H9 (cell line): Measurements from ENCODE around the gene FAAH. TPM values are rescaled to one million over a fixed set of nuclear protein-coding genes. Genes with fewer than 3 reads are reported as not detected.

ENCODE experiments used
- DNase-seq: peaks from one replicate; pipeline ENCODE4 v3.0.0-alpha.2; 2017
- H2AFZ ChIP-seq: one replicate; pipeline ENCODE4 v1.6.1; 2013; ENCODE audit warnings: mild to moderate bottlenecking, low read length, control low read depth, moderate library complexity
- H2AK5ac ChIP-seq: 2 replicates; pipeline ENCODE4 v1.6.1; 2013; ENCODE audit warnings: low read length, control low read depth, mixed read lengths; ENCODE audit not compliant: insufficient read length
- H2BK120ac ChIP-seq: one replicate; pipeline ENCODE4 v1.6.1; 2013; ENCODE audit warnings: low read depth, mild to moderate bottlenecking, low read length, control low read depth, inconsistent platforms; ENCODE audit not compliant: poor library complexity, severe bottlenecking
- H2BK12ac ChIP-seq: 2 replicates; pipeline ENCODE4 v1.6.1; 2013; ENCODE audit warnings: low read length, control low read depth, mixed read lengths, low read depth; ENCODE audit not compliant: insufficient read length
- H2BK15ac ChIP-seq: 2 replicates; pipeline ENCODE4 v1.6.1; 2013; ENCODE audit warnings: low read depth, low read length, control low read depth
- H2BK20ac ChIP-seq: one replicate; pipeline ENCODE4 v1.6.1; 2013; ENCODE audit warnings: low read depth, mild to moderate bottlenecking, low read length, control low read depth, inconsistent platforms; ENCODE audit not compliant: poor library complexity, severe bottlenecking
- H2BK5ac ChIP-seq: 2 replicates; pipeline ENCODE4 v1.6.1; 2013; ENCODE audit warnings: low read length, control low read depth, mixed read lengths; ENCODE audit not compliant: insufficient read length
- H3K14ac ChIP-seq: 2 replicates; pipeline ENCODE4 v1.6.1; 2013; ENCODE audit warnings: low read length, control low read depth; ENCODE audit not compliant: insufficient read depth
- H3K18ac ChIP-seq: 2 replicates; pipeline ENCODE4 v1.6.1; 2013; ENCODE audit warnings: low read depth, mild to moderate bottlenecking, mixed read lengths, low read length, control low read depth; ENCODE audit not compliant: insufficient read length
- H3K23ac ChIP-seq: 2 replicates; pipeline ENCODE4 v1.6.1; 2013; ENCODE audit warnings: low read length, control low read depth, mixed read lengths, low read depth; ENCODE audit not compliant: insufficient read length
- H3K23me2 ChIP-seq: 2 replicates; pipeline ENCODE4 v1.6.1; 2013; ENCODE audit warnings: low read depth, mild to moderate bottlenecking, mixed read lengths, low read length, control low read depth; ENCODE audit not compliant: insufficient read length, poor library complexity, severe bottlenecking
- H3K27ac ChIP-seq: 2 replicates; pipeline ENCODE4 v1.5.1; 2013; ENCODE audit warnings: low read length, control low read depth, mixed read lengths, low read depth; ENCODE audit not compliant: insufficient read length
- H3K27me3 ChIP-seq: 2 replicates; pipeline ENCODE4 v1.6.1; 2013; ENCODE audit warnings: low read length, control low read depth, inconsistent platforms; ENCODE audit not compliant: insufficient read depth
- H3K4ac ChIP-seq: 2 replicates; pipeline ENCODE4 v1.6.1; 2013; ENCODE audit warnings: low read depth, mild to moderate bottlenecking, control low read depth, inconsistent platforms, low read length, moderate library complexity
- H3K4me1 ChIP-seq: 2 replicates; pipeline ENCODE4 v1.6.1; 2013; ENCODE audit warnings: low read length, control low read depth, inconsistent platforms; ENCODE audit not compliant: insufficient read depth
- H3K4me2 ChIP-seq: 2 replicates; pipeline ENCODE4 v1.6.1; 2013; ENCODE audit warnings: low read length, control low read depth, mixed read lengths; ENCODE audit not compliant: insufficient read length, insufficient read depth
- H3K56ac ChIP-seq: 2 replicates; pipeline ENCODE4 v1.6.1; 2013; ENCODE audit warnings: low read depth, mild to moderate bottlenecking, mixed read lengths, low read length, control low read depth; ENCODE audit not compliant: insufficient read length
- H3K79me1 ChIP-seq: 2 replicates; pipeline ENCODE4 v1.6.1; 2013; ENCODE audit warnings: low read depth, mild to moderate bottlenecking, moderate library complexity, low read length, control low read depth, inconsistent platforms; ENCODE audit not compliant: insufficient read depth, poor library complexity, severe bottlenecking
- H3K79me2 ChIP-seq: 2 replicates; pipeline ENCODE4 v1.6.1; 2013; ENCODE audit warnings: low read length, control low read depth, inconsistent platforms; ENCODE audit not compliant: insufficient read depth
- H3K9ac ChIP-seq: 2 replicates; pipeline ENCODE4 v1.6.1; 2013; ENCODE audit warnings: low read length, control low read depth, mixed read lengths; ENCODE audit not compliant: insufficient read length; ENCODE audit errors: extremely low read depth
- H3K9me3 ChIP-seq: one replicate; pipeline ENCODE4 v1.6.1; 2013; ENCODE audit warnings: low read depth, low read length, inconsistent platforms; ENCODE audit not compliant: control insufficient read depth
- H3T11ph ChIP-seq: one replicate; pipeline ENCODE4 v1.6.1; 2013; ENCODE audit warnings: mild to moderate bottlenecking, low read length, control low read depth, inconsistent platforms
- H4K20me1 ChIP-seq: one replicate; pipeline ENCODE4 v1.6.1; 2013; ENCODE audit not compliant: control insufficient read depth, insufficient read length, insufficient read depth
- H4K5ac ChIP-seq: 2 replicates; pipeline ENCODE4 v1.6.1; 2013; ENCODE audit warnings: low read depth, mild to moderate bottlenecking, mixed read lengths, low read length, control low read depth; ENCODE audit not compliant: insufficient read length
- H4K8ac ChIP-seq: replicated peaks from 2 replicates; pipeline ENCODE4 v1.6.1; 2013; ENCODE audit warnings: low read length, control low read depth, mixed read lengths, low read depth; ENCODE audit not compliant: insufficient read length
- H4K91ac ChIP-seq: 2 replicates; pipeline ENCODE4 v1.6.1; 2013; ENCODE audit warnings: low read depth, mild to moderate bottlenecking, moderate library complexity, mixed read lengths, low read length, control low read depth; ENCODE audit not compliant: insufficient read length
- H3K27ac Mint-ChIP-seq, 3 experiments: 2 replicates in 2 of 3; 3 replicates in 1 of 3; pipeline ENCODE4 v1.8.0; 2020 to 2021; ENCODE audit warnings: mixed read lengths in 3 of 3, mild to moderate bottlenecking in 1 of 3, moderate library complexity in 1 of 3
- H3K27me3 Mint-ChIP-seq: 2 replicates; pipeline ENCODE4 v1.8.0; 2021; ENCODE audit warnings: low read depth, mild to moderate bottlenecking, moderate library complexity, mixed read lengths
- H3K36me3 Mint-ChIP-seq, 3 experiments: 2 replicates in 2 of 3; 3 replicates in 1 of 3; pipeline ENCODE4 v1.8.0; 2020 to 2021; ENCODE audit warnings: low read depth in 3 of 3, mixed read lengths in 3 of 3; ENCODE audit not compliant: insufficient read depth in 1 of 3
- H3K4me1 Mint-ChIP-seq, 2 experiments: 2 replicates each; pipeline ENCODE4 v1.8.0; 2020; ENCODE audit warnings: mixed read lengths in 2 of 2
- H3K4me3 Mint-ChIP-seq, 2 experiments: 2 replicates in 1 of 2; 3 replicates in 1 of 2; pipeline ENCODE4 v1.8.0; 2020 to 2021; ENCODE audit warnings: mild to moderate bottlenecking in 2 of 2, mixed read lengths in 2 of 2, moderate library complexity in 1 of 2
- H3K9me3 Mint-ChIP-seq, 2 experiments: 2 replicates in 1 of 2; 3 replicates in 1 of 2; pipeline ENCODE4 v1.8.0; 2020; ENCODE audit warnings: mild to moderate bottlenecking in 2 of 2, mixed read lengths in 2 of 2, moderate library complexity in 1 of 2
- WGBS: extraction: QIAGEN DNeasy Blood & Tissue Kit; methylation state at CpG from one replicate; pipeline ENCODE4 v1.1.7; 2013; ENCODE audit warnings: missing lambda C conversion rate, low lambda C conversion rate, mixed read lengths; ENCODE audit not compliant: insufficient read length; ENCODE audit errors: extremely low coverage; 5-methylcytosine and 5-hydroxymethylcytosine counted together
- total RNA-seq: library from RNA; stranded (reverse); gene quantifications from 2 replicates; pipeline ENCODE4 v1.2.1, GENCODE V29; 2021
- TF ChIP-seq, protein P1 (sequence below): fragments of 200-600 bp; sonication (generic); conservative IDR thresholded peaks from 3 replicates; pipeline ENCODE4 v1.8.0; 2021; ENCODE audit warnings: antibody characterized with exemption, mild to moderate bottlenecking

FAAH gene
- total RNA-seq, 1 experiment from 2014 or later = 18.9 TPM

DNA sequence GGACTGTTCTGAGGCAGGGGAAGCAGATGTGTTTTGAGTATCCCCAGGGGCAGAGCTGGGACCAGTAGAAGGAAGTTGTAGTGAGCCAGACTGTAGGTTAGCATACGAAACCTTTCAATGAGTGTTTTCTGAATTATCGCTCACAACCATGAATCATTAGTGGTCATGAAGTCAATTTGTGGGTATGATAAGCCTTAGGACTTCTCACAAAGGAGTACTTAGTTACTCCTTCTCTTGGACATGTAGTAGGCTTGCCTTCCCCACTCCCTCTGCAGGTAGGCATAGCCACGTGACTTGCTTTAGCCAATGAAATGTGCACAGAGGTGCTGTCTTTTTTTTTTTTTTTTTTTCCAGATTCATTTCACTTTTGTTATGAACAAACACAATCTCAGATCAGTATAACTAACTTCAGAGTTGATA, 23.9 kb upstream of the FAAH start:
- Histone ChIP-seq H3K9me3 (no peaks in the 10 kb centered on the region), H4K5ac (no peak overlapping the region), H2BK5ac (no peak overlapping the region), H2BK120ac (no peak overlapping the region), H2BK12ac (no peak overlapping the region), H3K4ac (no peak overlapping the region), H2AK5ac (no peak overlapping the region), H2BK20ac (no peak overlapping the region), H2BK15ac (no peak overlapping the region), H4K91ac (no peak overlapping the region), H3K18ac (no peak overlapping the region), H3T11ph (no peak overlapping the region), H4K20me1 (no peaks in the 10 kb centered on the region), H3K23ac (no peak overlapping the region), H3K4me1 (no peaks in the 10 kb centered on the region), H3K56ac (no peak overlapping the region), H3K4me2 (no peak overlapping the region), H3K9ac (no peak overlapping the region), H3K27ac (no peak overlapping the region), H3K79me2 (no peaks in the 10 kb centered on the region; the same call in 1 of the 2 replicates), H4K8ac (no peak overlapping the region), H2AFZ (no peak overlapping the region), H3K79me1 (no peaks in the 10 kb centered on the region), H3K23me2 (no peaks in the 10 kb centered on the region), H3K14ac (no peak overlapping the region), H3K27me3 (no peaks in the 10 kb centered on the region)
- no peak overlapping the region for H3K4me3 Mint-ChIP-seq
- peaks cover 5 to 7% of the 10 kb centered on the region in 2 experiments for H3K4me1 Mint-ChIP-seq
- TF ChIP-seq, protein P1, sequence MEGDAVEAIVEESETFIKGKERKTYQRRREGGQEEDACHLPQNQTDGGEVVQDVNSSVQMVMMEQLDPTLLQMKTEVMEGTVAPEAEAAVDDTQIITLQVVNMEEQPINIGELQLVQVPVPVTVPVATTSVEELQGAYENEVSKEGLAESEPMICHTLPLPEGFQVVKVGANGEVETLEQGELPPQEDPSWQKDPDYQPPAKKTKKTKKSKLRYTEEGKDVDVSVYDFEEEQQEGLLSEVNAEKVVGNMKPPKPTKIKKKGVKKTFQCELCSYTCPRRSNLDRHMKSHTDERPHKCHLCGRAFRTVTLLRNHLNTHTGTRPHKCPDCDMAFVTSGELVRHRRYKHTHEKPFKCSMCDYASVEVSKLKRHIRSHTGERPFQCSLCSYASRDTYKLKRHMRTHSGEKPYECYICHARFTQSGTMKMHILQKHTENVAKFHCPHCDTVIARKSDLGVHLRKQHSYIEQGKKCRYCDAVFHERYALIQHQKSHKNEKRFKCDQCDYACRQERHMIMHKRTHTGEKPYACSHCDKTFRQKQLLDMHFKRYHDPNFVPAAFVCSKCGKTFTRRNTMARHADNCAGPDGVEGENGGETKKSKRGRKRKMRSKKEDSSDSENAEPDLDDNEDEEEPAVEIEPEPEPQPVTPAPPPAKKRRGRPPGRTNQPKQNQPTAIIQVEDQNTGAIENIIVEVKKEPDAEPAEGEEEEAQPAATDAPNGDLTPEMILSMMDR = no peak
- H3K9me3 Mint-ChIP-seq = no peaks in the 10 kb centered on the region
- H3K27ac Mint-ChIP-seq = peak overlapping the region in 2 of 3 experiments; percentile 9 to 28; a peak in 4 of 7 replicates
- H3K27me3 Mint-ChIP-seq = no peaks in the 10 kb centered on the region; the same call in 1 of the 2 replicates
- H3K36me3 Mint-ChIP-seq = peaks cover 2 to 12% (median 5%) of the 10 kb centered on the region in 3 experiments; a peak in 5 of 7 replicates
- WGBS = no CpG with 5 or more reads among the region's 3 CpGs
- no peak for DNase-seq
